Prostate gland (tissue), 2 donors: ENCODE results near the gene BCHE.

Experiments
- POLR2AphosphoS5 ChIP-seq: sonication (generic); formaldehyde crosslinking; IDR thresholded peaks from one replicate; pipeline ENCODE4 v1.6.1; 2017; ENCODE audit warnings: antibody characterized with exemption
- TF ChIP-seq, protein P1 (sequence below), 4 experiments: fragments of 200-600 bp in 2 of 4; fragments of 450-650 bp in 2 of 4; sonication (generic) in 2 of 4; IDR thresholded peaks; 1 replicate in 3 of 4; 2 replicates in 1 of 4; pipeline ENCODE4 v1.5.1; 2016 to 2019; ENCODE audit warnings: antibody characterized with exemption in 4 of 4, mild to moderate bottlenecking in 2 of 4, moderate library complexity in 2 of 4

DNA sequence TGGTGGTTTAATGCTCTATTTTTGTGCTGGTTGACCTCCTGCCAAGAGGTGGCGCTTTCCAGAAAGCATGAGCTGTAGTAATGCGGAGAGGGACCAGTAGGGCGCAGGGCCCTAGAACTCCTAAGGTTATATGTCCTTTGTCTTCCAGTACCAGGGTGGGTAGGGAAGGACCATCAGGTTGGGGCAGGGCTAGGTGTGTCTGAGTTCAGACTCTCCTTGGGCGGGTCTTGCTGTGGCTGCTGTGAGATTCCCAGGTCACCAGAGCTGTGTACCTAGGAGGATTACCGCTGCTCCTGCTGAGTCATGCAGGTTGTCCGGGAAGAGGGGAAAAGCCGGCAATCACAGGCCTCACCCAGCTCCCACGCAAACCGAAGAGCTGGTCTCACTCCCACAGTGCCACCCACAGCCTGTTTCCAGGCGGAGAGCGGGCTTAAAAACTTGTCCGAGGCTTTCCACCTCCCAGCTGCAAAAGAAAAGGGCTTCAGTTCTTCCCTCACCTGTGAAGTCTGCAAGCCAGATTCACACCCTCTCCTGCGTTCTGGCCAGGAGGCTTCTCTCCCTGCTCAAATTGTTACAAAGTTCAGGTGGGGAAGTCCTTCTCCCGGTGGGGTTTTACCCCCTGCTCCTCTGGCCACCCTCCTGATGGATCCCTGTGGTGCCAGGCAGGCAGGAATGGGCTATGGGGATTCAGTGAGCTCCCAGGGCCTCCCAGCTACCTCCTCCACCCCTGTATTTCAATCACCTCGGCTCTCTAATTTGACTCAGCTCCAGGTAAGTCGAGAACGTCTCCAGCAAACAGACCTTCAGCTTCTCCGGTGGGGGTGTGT, 37.7 kb upstream of the BCHE start:
- TF ChIP-seq, protein P1, sequence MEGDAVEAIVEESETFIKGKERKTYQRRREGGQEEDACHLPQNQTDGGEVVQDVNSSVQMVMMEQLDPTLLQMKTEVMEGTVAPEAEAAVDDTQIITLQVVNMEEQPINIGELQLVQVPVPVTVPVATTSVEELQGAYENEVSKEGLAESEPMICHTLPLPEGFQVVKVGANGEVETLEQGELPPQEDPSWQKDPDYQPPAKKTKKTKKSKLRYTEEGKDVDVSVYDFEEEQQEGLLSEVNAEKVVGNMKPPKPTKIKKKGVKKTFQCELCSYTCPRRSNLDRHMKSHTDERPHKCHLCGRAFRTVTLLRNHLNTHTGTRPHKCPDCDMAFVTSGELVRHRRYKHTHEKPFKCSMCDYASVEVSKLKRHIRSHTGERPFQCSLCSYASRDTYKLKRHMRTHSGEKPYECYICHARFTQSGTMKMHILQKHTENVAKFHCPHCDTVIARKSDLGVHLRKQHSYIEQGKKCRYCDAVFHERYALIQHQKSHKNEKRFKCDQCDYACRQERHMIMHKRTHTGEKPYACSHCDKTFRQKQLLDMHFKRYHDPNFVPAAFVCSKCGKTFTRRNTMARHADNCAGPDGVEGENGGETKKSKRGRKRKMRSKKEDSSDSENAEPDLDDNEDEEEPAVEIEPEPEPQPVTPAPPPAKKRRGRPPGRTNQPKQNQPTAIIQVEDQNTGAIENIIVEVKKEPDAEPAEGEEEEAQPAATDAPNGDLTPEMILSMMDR (IDR thresholded peaks at IDR 0.05) = no peak
- no peak for TF ChIP-seq POLR2AphosphoS5
